PC-3 (cell line): ENCODE data around the gene UHMK1.

ENCODE experiments used
- CTCF ChIP-seq: fragments of 300-600 bp; sonication (generic); conservative IDR thresholded peaks from 2 replicates; pipeline ENCODE4 v1.5.1; 2017; ENCODE audit warnings: antibody characterized with exemption, low read depth, mild to moderate bottlenecking, low read length
- EZH2 ChIP-seq: fragments of 300-600 bp; sonication (generic); IDR thresholded peaks from one replicate; pipeline ENCODE4 v1.6.1; 2017; ENCODE audit warnings: antibody characterized with exemption, mild to moderate bottlenecking, low read length; ENCODE audit not compliant: unreplicated experiment
- EZH2phosphoT487 ChIP-seq: fragments of 300-600 bp; sonication (generic); IDR thresholded peaks from 2 replicates; pipeline ENCODE4 v1.6.1; 2018; ENCODE audit warnings: mild to moderate bottlenecking, antibody characterized with exemption, low read length, borderline replicate concordance

- TF ChIP-seq CTCF (no peak), EZH2phosphoT487 (no peak), EZH2 (no peak)
Measured at GRCh38 chr1:162565460-162565859, 67.8 kb downstream of the UHMK1 start.
